GM23338 (cell line): ENCODE data around the gene PTPN6.

Experiments
- CREB1 ChIP-seq: fragments of 250-450 bp; sonication (Bioruptor Pico); IDR thresholded peaks from 2 replicates; pipeline ENCODE4 v1.5.0; 2020; ENCODE audit warnings: low read depth, mild to moderate bottlenecking, moderate library complexity
- CTCF ChIP-seq, 2 experiments: fragments of 200-600 bp in 1 of 2; sonication (generic) in 1 of 2; conservative IDR thresholded peaks; 2 replicates each; pipeline versions ENCODE4 v1.5.1 to v1.6.1; 2016 to 2017; ENCODE audit warnings: antibody characterized with exemption in 2 of 2, low read depth in 2 of 2, mild to moderate bottlenecking in 2 of 2, moderate library complexity in 1 of 2
- EZH2phosphoT487 ChIP-seq: fragments of 200-600 bp; sonication (generic); IDR thresholded peaks from one replicate; pipeline ENCODE4 v1.8.1; 2018; ENCODE audit warnings: antibody characterized with exemption; ENCODE audit not compliant: unreplicated experiment
- POLR2AphosphoS5 ChIP-seq: IDR thresholded peaks from 2 replicates; pipeline ENCODE4 v1.6.1; 2016; ENCODE audit warnings: antibody characterized with exemption, low read depth
- REST ChIP-seq: IDR thresholded peaks from one replicate; pipeline ENCODE4 v1.6.1; 2018; ENCODE audit warnings: antibody characterized with exemption; ENCODE audit not compliant: unreplicated experiment

GRCh38 chr12:6957151-6957701, 6.1 kb downstream of the PTPN6 start:
- no peak for TF ChIP-seq CTCF (conservative IDR thresholded peaks at IDR 0.05; ENCODE audit: low read depth in 2 of 2)
- TF ChIP-seq CREB1 (CRISPR knock-in tag), result no peak
- TF ChIP-seq POLR2AphosphoS5, result no peak
- no peak for TF ChIP-seq EZH2phosphoT487
- no peak for TF ChIP-seq REST
